Keratinocyte (primary cell): ENCODE measurements around the gene MAPKBP1.

Source experiments
- CTCF ChIP-seq, 3 experiments: IDR thresholded peaks in 1 of 3; conservative IDR thresholded peaks in 1 of 3; optimal IDR thresholded peaks in 1 of 3; 2 replicates in 2 of 3; 3 replicates in 1 of 3; pipeline versions ENCODE3 to v1.5.1; 2011; ENCODE audit warnings: low read length in 3 of 3, mild to moderate bottlenecking in 3 of 3, moderate library complexity in 2 of 3, control low read depth in 1 of 3, inconsistent platforms in 1 of 3; ENCODE audit not compliant: insufficient read depth in 2 of 3; ENCODE audit errors: extremely low read depth in 1 of 3
- EZH2 ChIP-seq: IDR thresholded peaks from one replicate; pipeline ENCODE4 v1.6.1; 2012; ENCODE audit warnings: inconsistent platforms, mild to moderate bottlenecking, low read length, moderate library complexity

- no peak for TF ChIP-seq CTCF (optimal IDR thresholded peaks at IDR 0.05 in 1 of 3, IDR thresholded peaks at IDR 0.05 in 1 of 3, conservative IDR thresholded peaks at IDR 0.05 in 1 of 3; ENCODE audit: extremely low read depth in 1 of 3, insufficient read depth in 2 of 3, low read length in 3 of 3)
- no peak for TF ChIP-seq EZH2
These were observed 66.4 kb downstream of the MAPKBP1 start for GRCh38 chr15:41840673-41841072.
